ENCODE data around the gene IGFL1.

IGFL1 gene

GRCh38 chr19:46279177-46279576, 49.6 kb downstream of the IGFL1 start:
- H3K4me3 ChIP-seq (ENCODE audit: control insufficient read depth, low read depth, low read length): no peak overlapping the region
- TF ChIP-seq, protein P1, sequence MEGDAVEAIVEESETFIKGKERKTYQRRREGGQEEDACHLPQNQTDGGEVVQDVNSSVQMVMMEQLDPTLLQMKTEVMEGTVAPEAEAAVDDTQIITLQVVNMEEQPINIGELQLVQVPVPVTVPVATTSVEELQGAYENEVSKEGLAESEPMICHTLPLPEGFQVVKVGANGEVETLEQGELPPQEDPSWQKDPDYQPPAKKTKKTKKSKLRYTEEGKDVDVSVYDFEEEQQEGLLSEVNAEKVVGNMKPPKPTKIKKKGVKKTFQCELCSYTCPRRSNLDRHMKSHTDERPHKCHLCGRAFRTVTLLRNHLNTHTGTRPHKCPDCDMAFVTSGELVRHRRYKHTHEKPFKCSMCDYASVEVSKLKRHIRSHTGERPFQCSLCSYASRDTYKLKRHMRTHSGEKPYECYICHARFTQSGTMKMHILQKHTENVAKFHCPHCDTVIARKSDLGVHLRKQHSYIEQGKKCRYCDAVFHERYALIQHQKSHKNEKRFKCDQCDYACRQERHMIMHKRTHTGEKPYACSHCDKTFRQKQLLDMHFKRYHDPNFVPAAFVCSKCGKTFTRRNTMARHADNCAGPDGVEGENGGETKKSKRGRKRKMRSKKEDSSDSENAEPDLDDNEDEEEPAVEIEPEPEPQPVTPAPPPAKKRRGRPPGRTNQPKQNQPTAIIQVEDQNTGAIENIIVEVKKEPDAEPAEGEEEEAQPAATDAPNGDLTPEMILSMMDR (IDR thresholded peaks at IDR 0.05; ENCODE audit: control insufficient read depth, insufficient read depth, low read depth, low read length, missing control alignments): no peak
- DNase-seq (ENCODE audit: low read depth): no peak

Data from AG09309 (cell line).